Stimulated activated naive CD4-positive, alpha-beta T cell treated with Interleukin-2 at 50 U/mL for 16 hours (primary cell): ENCODE measurements around the gene SMARCA4.

Experiments used
- DNase-seq: peaks from one replicate; lab custom pipeline; 2025; lab: John Stamatoyannopoulos, UW

The SMARCA4 gene

DNA sequence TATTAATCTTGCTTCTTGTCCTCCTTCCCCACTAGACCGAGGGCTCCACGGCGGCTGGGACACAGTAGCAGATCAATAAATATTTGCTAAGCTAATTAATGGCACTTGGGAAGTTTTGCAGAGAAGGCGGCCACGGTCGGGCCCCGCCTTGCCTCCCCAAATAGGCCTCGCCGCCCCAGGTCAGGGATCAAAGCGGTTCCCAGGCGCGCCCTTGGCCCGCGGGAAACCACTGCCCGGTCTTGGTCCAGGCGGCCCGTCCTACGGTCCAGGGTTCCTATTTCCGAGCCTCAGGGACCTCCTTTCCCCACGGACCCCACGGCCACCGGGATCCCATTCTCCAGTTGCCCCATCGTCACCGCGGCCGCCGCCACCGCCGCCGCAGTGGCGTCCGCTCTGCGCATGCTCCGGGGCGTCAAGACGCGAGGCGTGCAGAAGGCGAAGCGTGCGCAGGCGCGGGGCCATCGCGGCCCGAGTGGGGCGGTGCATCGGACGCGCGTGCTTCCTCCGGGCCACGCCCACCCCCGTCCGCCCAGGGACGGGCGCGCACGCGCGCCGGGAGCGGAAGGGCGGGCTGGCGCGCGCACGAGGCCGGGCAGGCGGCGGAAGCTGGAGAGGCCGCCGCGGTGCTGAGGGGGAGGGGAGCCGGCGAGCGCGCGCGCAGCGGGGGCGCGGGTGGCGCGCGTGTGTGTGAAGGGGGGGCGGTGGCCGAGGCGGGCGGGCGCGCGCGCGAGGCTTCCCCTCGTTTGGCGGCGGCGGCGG lies at the start of gene SMARCA4:
Gene SMARCA4, plus strand, starts transcription at position 717 of the 759 bp plus-strand sequence. CDS start 23,122 bp downstream, outside the sequence.
- DNase-seq = peak; percentile 94

DNA sequence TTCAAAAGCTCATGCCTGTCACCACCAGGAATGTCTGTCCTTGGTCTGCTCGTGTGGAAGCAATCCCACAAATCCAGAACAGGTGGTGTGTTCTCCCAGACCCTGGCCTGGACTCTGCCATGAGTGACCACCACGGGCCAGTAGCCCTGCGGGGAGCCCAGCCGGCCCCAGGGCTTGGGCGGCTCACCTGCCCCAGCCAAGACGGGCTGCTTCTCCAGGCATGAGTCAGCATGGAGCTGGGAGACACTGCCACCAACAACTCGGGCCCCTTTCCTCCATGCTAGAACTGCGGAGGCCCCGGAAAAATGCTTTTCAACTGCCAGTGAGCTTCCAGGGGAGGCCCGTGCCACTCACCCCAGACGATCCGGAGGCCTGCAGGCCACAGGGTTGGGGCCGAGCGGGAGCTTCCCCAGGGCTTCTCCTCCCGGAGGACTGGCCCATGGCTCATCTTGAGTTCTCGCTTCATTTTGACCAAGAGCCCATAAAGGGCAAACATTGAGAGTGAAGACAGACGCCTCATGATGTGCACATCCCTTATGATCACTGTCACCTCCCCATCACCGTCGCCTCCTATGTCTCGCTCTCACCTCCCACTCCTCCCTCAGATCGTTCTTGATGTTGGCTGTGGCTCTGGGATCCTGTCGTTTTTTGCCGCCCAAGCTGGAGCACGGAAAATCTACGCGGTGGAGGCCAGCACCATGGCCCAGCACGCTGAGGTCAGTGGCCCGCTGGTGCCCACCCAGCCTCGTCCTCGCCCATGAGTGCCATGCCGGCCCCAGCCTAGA lies 49.1 kb upstream of the SMARCA4 start:
- no peak for DNase-seq

DNA sequence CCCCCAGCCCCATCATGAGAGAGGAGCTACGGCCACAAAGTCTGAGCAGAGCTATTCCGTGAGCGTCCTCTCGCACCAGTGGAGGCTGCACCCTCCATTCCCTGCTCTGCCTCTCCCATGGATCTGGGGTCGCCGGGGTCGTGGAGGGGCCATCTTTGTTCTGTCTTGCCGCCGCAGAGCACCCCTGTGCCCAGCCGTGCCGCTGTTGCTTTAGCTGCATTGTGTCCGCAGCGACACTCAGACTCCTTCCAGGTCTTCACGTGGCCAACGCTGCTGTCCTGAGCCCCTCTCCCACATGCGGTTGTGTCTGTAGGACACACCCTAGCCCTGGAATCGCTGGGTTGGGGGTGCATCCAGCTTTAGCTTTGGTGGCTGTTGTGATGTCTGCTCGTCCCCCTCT lies 48.2 kb upstream of the SMARCA4 start:
- no peak for DNase-seq

DNA sequence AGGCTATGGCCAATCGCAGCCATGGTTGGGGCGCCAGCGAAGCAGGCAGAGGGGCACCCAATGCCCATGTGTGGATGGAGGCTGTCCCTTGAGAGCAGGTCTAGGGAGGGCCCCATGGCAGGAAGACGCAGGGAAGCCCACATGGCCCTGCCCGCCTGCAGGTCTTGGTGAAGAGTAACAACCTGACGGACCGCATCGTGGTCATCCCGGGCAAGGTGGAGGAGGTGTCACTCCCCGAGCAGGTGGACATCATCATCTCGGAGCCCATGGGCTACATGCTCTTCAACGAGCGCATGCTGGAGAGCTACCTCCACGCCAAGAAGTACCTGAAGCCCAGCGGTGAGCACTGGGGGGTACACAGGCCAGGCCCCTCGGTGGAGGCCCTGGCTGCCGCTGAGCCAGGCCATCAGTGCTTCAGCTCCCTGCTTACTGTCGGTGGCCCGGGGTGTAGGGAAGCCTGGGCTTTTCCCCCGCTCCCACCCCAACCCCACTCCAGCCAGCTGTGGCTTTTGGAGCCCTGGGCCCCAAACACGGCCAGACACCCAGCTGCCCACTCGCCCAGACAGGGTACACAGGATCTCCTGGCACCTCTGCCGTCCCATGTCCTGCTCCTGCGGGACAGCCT lies 47.0 kb upstream of the SMARCA4 start:
- no peak for DNase-seq

DNA sequence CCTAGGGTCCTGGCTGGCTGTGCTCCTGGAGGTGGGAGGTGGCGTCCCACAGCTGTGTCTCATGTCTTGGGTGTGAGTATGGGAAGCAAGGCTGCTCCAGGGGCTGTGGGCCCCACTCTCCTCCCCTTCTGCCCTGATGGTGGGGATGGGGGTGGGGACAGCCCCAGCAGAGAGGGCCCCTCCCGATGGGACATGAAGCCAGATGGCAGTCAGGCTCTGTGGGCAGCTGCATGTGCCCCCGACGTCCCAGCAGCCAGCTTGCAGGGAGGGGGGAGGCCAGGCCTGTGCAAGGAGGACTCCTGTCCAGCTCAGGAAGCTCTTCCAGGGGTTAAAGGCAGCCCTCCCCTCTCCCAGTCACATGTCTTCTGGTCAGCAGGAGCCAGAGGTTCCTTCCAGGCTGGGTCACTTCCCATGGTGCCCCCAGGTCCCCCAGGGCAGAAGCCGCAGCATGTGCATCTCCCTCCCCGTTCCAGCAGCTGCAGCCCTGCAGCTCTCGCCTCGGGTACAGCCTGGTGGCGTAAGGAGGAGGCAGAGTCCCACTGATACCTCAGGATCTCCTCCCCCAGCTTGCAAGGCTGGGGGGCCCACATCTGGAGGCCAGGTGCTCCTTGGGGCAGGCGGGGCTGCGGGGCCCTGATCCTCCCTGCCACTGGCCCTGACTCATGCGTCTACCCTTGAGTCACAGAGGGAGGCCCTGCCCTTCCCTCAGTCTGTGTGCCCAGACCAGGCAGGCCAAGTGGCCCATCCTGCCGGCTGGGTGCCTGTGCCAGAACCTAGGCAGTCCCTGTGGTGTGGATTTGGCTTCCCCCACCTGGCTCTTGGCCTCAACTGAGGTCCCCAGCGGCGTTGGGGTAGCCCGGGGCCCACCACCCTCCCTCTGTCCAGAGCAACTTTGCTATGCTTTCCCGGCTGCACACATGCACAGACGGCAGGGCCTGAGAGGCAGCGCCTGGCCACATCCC lies 45.4 kb upstream of the SMARCA4 start:
- DNase-seq = no peak

DNA sequence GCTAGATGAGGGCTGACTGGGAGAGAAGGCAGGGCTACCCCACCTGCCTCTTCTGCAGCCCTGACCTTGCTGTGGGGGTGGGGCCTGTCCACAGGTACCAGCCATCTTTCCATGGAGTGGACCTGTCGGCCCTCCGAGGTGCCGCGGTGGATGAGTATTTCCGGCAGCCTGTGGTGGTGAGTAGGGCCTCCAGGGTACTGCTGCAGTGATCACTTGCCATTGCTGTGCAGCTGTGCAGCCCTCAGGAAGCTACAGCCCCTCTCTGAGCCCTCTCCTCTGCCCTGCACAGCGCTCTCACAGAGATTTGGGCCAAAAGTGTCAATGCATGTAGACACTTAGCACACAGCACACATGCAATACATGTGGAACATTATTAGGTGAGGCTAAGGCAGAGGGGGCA lies 44.2 kb upstream of the SMARCA4 start:
- no peak for DNase-seq

DNA sequence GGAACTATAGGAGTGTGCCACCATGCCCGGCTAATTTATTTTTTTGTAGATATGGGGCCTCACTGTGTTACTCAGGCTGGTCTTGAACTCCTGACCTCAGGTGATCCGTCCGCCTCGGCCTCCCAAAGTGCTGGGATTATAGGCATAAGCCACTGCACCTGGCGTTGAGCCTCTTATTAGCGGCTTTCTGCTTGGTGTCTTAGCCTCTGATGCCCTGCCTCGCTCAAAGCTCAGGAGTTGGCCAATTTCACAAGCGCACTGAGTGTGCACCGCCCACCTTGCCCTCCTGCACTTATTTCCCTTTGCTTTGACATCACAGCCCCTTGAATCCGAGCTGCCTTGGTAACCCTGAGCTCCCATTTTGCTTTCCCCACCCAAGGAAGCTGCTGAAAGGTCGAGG lies 42.5 kb upstream of the SMARCA4 start:
- no peak for DNase-seq

DNA sequence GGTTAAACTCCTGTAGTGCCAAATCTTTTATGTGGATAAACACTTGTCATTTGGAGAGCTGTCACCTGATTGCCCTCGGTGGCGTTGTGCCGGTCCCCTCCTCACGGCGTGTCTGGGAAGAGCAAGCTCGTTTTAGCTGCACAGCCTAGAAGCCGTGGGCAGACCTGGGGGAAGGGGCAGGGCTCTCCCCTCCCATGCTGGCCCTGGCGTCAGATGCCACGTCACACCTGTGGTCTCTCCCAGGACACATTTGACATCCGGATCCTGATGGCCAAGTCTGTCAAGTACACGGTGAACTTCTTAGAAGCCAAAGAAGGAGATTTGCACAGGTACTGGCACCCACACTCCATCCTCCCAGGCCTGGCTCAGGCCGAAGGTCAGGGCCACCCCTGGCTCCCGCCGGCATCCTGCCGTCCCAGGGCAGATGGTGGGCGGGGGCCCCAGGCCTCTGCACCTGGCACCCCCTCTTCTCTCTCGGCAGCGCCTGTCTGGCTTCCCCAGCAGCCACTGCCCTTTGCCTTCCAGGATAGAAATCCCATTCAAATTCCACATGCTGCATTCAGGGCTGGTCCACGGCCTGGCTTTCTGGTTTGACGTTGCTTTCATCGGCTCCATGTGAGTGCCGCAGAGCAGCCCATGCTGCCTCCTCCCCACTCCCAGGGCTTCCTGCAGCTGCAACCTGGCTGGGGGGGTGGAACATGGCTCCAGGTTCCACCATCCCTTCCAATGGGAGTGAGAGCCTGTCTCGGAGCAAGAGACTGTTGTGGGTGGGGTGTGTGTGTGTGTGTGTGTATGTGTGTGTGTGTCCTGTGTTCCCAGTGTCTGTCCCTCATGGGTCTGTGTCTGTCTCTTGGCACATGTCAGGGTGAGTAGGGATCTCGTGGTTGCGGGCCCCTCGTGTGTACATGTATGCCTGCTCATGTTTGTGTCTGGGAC lies 41.2 kb upstream of the SMARCA4 start:
- no peak for DNase-seq

DNA sequence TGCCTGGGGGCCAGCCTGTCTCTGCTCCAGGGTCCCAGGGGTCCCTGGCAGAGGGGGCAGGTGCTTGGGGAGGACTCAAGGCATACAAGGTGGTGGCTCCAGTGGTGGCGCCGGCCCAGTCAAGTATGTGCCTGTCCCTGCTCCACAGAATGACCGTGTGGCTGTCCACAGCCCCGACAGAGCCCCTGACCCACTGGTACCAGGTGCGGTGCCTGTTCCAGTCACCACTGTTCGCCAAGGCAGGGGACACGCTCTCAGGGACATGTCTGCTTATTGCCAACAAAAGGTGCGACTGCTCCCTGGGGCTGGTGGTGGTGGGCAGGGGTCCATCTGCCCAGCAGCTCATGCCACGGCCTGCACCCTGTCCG lies 40.6 kb upstream of the SMARCA4 start:
- DNase-seq = no peak

DNA sequence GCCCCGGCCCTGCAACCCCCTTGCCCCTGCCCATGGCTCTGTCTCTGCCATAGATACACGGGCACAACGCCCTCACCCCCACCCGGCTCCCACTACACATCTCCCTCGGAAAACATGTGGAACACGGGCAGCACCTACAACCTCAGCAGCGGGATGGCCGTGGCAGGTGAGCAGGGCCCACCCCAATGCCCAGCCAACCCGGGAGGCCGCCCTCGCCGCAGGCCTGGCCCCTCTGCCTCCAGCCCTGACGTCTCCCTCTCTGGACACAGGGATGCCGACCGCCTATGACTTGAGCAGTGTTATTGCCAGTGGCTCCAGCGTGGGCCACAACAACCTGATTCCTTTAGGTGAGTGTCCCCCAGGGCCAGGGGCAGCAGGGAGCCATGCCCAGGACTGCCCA lies 40.0 kb upstream of the SMARCA4 start:
- no peak for DNase-seq

DNA sequence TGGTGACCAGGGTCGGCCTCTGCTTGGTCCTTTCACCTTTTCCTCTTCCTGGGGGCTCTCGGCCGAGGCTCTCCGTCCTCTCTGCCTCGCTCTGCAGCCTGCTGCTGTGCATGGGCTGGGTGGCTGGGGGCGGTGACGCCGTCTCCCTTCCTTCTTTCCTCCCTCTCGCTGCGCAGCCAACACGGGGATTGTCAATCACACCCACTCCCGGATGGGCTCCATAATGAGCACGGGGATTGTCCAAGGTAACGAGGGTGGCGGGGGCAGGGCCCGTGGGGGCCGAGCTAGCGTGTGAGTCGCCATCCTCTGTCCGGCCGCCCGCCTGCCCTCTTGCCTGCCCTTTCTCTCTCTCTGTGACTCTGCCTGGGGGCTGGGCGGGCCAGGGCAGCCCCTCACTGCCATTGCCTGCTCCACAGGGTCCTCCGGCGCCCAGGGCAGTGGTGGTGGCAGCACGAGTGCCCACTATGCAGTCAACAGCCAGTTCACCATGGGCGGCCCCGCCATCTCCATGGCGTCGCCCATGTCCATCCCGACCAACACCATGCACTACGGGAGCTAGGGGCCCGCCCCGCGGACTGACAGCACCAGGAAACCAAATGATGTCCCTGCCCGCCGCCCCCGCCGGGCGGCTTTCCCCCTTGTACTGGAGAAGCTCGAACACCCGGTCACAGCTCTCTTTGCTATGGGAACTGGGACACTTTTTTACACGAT lies 39.5 kb upstream of the SMARCA4 start:
- DNase-seq = no peak

DNA sequence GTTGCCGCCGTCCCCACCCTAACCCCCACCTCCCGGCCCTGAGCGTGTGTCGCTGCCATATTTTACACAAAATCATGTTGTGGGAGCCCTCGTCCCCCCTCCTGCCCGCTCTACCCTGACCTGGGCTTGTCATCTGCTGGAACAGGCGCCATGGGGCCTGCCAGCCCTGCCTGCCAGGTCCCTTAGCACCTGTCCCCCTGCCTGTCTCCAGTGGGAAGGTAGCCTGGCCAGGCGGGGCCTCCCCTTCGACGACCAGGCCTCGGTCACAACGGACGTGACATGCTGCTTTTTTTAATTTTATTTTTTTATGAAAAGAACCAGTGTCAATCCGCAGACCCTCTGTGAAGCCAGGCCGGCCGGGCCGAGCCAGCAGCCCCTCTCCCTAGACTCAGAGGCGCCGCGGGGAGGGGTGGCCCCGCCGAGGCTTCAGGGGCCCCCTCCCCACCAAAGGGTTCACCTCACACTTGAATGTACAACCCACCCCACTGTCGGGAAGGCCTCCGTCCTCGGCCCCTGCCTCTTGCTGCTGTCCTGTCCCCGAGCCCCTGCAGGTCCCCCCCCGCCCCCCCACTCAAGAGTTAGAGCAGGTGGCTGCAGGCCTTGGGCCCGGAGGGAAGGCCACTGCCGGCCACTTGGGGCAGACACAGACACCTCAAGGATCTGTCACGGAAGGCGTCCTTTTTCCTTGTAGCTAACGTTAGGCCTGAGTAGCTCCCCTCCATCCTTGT lies 38.8 kb upstream of the SMARCA4 start:
- DNase-seq = no peak

DNA sequence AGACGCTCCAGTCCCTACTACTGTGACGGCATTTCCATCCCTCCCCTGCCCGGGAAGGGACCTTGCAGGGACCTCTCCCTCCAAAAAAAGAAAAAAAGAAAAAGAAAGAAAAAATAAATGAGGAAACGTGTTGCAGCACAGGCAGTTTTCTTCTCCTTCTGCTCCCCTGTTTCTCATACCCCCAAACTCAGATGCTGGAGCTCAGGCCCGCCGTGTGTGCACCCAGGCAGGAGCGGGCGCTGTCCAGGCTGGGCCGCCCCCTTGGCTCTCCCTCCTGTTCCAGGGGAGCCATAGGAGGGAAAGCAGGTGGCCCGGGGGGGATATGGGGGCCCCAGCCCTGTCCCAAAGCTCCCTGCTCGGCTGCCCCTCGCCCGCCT lies 38.2 kb upstream of the SMARCA4 start:
- no peak for DNase-seq

DNA sequence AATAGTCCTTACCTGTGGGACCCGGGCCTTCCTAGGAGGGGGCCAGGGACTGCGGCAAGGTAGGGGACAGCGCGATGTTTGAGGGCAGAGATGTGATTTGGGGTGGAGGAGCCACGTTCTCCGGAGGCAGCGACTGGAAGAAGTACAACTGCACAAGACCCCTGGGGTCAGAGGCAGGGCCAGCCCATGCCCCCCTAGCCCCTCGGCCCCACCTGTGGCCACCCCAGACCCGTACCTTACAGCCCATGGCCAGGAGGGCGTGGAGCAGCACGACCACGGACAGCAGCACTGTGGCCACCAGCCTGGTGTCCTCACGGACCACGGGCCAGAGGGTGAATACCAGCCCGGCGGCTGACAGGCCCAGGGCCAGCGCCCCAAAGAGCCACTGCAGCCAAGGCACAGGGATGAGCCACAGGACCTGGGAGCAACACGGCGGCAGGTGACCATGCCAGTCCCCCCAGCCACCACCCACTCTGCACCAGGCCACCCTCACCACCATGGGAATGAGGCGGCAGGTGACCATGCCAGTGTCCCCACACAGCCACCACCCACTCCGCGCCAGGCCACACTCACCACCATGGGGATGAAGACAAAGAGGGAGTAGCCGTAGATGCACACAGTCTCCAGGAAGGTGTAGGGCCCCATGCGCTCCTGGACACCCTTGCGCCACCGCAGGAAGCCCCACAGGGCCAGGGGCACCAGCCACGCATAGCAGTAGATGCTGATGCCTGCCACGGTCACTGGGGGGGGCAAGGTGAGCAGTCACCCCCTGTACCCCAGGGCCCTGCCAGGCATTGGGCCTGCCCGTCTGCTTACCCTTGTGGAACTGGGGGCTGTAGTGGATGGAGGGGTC lies 37.3 kb upstream of the SMARCA4 start:
- no peak for DNase-seq

DNA sequence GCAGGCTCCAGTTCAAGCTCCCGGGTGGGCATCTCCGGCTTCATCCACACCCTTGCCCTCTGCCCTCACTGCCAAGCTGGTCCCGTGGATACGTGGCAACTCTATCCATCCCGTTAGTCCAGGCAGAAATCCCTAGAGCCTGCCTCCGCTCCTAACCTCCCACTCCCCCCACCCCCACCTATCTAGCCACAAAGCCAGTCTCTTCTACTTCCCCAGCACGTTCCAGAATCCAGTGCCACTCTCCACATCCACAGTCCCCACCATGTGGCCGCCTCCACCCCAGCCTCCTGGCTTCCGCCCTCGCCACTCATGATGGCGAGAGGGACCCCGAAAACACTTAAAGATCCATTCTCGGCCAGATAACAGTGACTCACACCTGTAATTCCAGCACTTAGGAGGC lies 36.2 kb upstream of the SMARCA4 start:
- no peak for DNase-seq

DNA sequence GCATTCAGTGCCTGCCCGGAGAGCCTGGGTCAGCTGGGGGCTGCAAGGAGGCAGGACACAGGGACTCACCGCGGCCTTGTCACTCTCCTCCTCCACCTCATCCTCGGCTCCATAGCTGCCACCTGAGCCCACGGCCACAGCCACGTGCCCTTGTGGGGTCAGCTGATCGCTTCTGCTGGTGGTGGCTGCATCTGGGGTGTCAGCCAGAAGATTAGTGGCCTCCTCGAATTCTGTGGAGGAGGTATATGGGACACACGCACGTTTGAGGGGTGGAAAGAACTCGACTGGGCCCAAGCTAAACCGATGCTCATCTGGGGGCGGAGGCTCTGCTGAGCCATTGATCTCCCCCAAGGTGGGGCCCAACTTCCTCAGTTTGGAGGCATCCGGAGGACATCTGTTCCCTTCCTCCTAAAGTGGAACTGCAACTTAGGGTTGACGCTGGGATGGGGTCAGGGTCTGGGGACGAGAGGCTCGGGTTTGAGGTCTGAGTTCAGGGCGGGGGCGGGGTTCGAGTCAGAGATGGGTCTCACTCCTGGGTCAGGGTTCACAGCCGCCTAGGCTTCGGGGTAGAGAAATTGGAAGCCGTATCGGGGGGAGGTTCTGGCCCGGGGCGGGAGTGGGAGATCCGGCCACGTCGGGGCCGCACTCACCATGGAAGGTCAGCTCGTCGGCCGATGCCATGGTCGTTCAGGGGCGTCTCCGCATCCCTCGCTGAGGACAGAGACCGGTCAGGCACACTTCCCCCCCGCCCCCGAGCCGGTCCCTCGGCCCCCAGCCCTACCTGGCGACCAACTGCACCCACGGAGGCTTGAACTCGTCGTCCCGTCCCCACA lies 32.9 kb upstream of the SMARCA4 start:
- DNase-seq = no peak

DNA sequence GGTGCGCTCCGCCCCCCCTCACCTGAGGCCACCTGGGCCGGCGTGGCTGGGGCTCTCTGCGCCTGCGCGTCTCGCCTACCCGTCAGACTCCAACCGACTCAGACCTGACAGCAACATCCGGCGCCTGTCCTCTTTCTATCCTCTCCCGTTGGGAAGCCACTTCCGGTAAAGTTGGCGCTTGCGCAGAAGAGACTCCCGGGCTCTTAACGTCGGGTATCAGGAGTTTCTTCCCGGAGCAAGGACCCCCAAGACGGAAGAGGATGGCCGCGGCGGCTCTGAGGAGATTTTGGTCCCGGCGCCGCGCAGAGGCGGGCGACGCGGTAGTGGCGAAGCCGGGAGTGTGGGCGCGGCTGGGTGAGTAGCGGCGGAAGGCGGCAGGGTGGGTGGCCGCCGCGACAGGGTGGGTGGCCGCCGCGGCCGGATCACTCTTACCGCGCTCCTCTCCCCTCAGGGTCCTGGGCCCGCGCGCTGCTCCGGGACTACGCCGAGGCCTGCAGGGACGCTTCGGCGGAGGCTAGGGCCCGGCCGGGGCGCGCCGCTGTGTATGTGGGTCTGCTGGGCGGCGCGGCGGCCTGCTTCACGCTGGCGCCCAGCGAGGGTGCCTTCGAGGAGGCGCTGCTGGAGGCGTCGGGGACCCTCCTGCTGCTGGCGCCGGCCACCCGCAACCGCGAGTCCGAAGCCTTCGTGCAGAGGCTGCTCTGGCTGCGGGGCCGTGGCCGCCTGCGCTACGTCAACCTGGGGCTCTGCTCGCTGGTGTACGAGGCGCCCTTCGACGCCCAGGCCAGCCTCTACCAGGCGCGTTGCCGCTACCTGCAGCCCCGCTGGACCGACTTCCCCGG lies 32.0 kb upstream of the SMARCA4 start, which contains the start of the genes TIMM29 and YIPF2:
Gene TIMM29, plus strand, starts transcription at position 249 of the 839 bp plus-strand sequence. Its CDS starts 12 bp downstream, at position 261.
Gene YIPF2, minus strand, starts transcription at position 77 of the 839 bp plus-strand sequence. CDS start 229 bp downstream, outside the sequence.
- peak; percentile 95 for DNase-seq
